WTC11 (cell line): ENCODE measurements around the gene ZNF484. TPM values are rescaled to one million over a fixed set of nuclear protein-coding genes. Genes with fewer than 3 reads are reported as not detected.

Experiments used
- ATAC-seq: fragments of 200-7000 bp; cut with Tn5 transposase; 2 replicates; pipeline ENCODE4 v1.10.0; 2021; ENCODE audit warnings: mild to moderate bottlenecking, moderate library complexity
- CTCF ChIA-PET: fragments of 300-600 bp; sonication (Branson Sonifier 250); formaldehyde crosslinking; loops from one replicate; lab custom pipeline; 2021; ENCODE audit warnings: antibody characterized with exemption; lab: Charles Lee
- POLR2A ChIA-PET: fragments of 350-600 bp; sonication (Branson Sonifier 250); formaldehyde crosslinking; loops from one replicate; lab custom pipeline; 2021; ENCODE audit warnings: antibody characterized with exemption; lab: Charles Lee
- DNase-seq: peaks from one replicate; pipeline ENCODE4 v3.0.0; 2021; ENCODE audit warnings: low spot score
- H3K27ac Mint-ChIP-seq: 2 replicates; pipeline ENCODE4 v1.8.0; 2021; ENCODE audit warnings: mixed read lengths
- H3K27me3 Mint-ChIP-seq: 2 replicates; pipeline ENCODE4 v1.8.0; 2021; ENCODE audit warnings: low read depth, mild to moderate bottlenecking, moderate library complexity, mixed read lengths
- H3K36me3 Mint-ChIP-seq: 2 replicates; pipeline ENCODE4 v1.8.0; 2021; ENCODE audit warnings: mixed read lengths
- H3K4me1 Mint-ChIP-seq: 2 replicates; pipeline ENCODE4 v1.8.0; 2022; ENCODE audit warnings: mixed read lengths
- H3K4me3 Mint-ChIP-seq: 2 replicates; pipeline ENCODE4 v1.8.0; 2021; ENCODE audit warnings: mild to moderate bottlenecking, moderate library complexity, mixed read lengths
- H3K9me3 Mint-ChIP-seq: 2 replicates; pipeline ENCODE4 v1.8.0; 2021; ENCODE audit warnings: mixed read lengths
- ELF4 ChIP-seq: sonication (generic); formaldehyde crosslinking; IDR thresholded peaks from 2 replicates; pipeline ENCODE4 v1.8.1; 2022; ENCODE audit warnings: low read depth, mild to moderate bottlenecking, moderate library complexity, missing genetic modification reagents
- EMX1 ChIP-seq: fragments of 250-450 bp; sonication (Bioruptor Pico); IDR thresholded peaks from 2 replicates; pipeline ENCODE4 v1.8.0; 2021; ENCODE audit warnings: mild to moderate bottlenecking
- GRHL2 ChIP-seq: fragments of 250-450 bp; sonication (Bioruptor Pico); IDR thresholded peaks from 2 replicates; pipeline ENCODE4 v1.8.0; 2022; ENCODE audit warnings: mild to moderate bottlenecking, moderate library complexity; ENCODE audit not compliant: insufficient replicate concordance, severe bottlenecking
- MYBL2 ChIP-seq: sonication (generic); formaldehyde crosslinking; IDR thresholded peaks from 2 replicates; pipeline ENCODE4 v1.8.1; 2023; ENCODE audit warnings: mild to moderate bottlenecking, moderate library complexity, missing genetic modification reagents
- NFE2L1 ChIP-seq: sonication (generic); formaldehyde crosslinking; IDR thresholded peaks from 2 replicates; pipeline ENCODE4 v1.8.1; 2023; ENCODE audit warnings: missing genetic modification reagents
- SP1 ChIP-seq: sonication (generic); formaldehyde crosslinking; conservative IDR thresholded peaks from 2 replicates; pipeline ENCODE4 v1.8.1; 2022; ENCODE audit warnings: missing genetic modification reagents
- TP53 ChIP-seq: sonication (generic); formaldehyde crosslinking; IDR thresholded peaks from 2 replicates; pipeline ENCODE4 v1.8.1; 2023; ENCODE audit warnings: mild to moderate bottlenecking, missing genetic modification reagents
- total RNA-seq: library from RNA; stranded (reverse); gene quantifications from 3 replicates; pipeline ENCODE4 v1.2.3, GENCODE V29; 2021

The ZNF484 gene
- total RNA-seq, 1 experiment from 2014 or later = 14.1 TPM

- Mint-ChIP-seq H3K27me3 (peaks cover 9% of the 10 kb centered on the region), H3K36me3 (peaks cover 2% of the 10 kb centered on the region; the same call in 1 of the 2 replicates), H3K4me3 (no peak overlapping the region), H3K9me3 (peaks cover 11% of the 10 kb centered on the region), H3K27ac (no peak overlapping the region), H3K4me1 (peaks cover 13% of the 10 kb centered on the region)
- POLR2A ChIA-PET = no interaction called here
- DNase-seq = no peak
- CTCF ChIA-PET = no interaction called here
- no peak for ATAC-seq
- no peak for TF ChIP-seq GRHL2 (CRISPR knock-in tag)
- TF ChIP-seq EMX1 (CRISPR knock-in tag) = no peak
- TF ChIP-seq MYBL2 (CRISPR knock-in tag) = no peak
- TF ChIP-seq TP53 = no peak
- TF ChIP-seq SP1 (CRISPR knock-in tag) = no peak
- TF ChIP-seq ELF4 = no peak
- TF ChIP-seq NFE2L1 (CRISPR knock-in tag) = no peak
Observed at GRCh38 chr9:92795598-92796336, 82.1 kb downstream of the ZNF484 start.

Other genes with a start within 250 kb of the ZNF484 start
- gene IPPK, start 207.9 kb downstream of the ZNF484 start, total RNA-seq = 8.1 to 9.4 TPM (median 8.6 TPM) in 3 replicates
- 30.8 to 38.7 TPM (median 31.4 TPM) in 3 replicates for gene BICD2, start 113.2 kb downstream of the ZNF484 start, total RNA-seq
- 1.7 to 1.9 TPM (median 1.8 TPM) in 3 replicates for gene FGD3, start 69.5 kb upstream of the ZNF484 start, total RNA-seq
- gene SUSD3, start 180.7 kb upstream of the ZNF484 start, total RNA-seq = 11.5 to 13.2 TPM (median 11.9 TPM) in 3 replicates
- gene CARD19, start 218.2 kb upstream of the ZNF484 start, total RNA-seq = 30.0 to 34.5 TPM (median 32.8 TPM) in 3 replicates